Inferior parietal cortex (tissue), 1 donor: ENCODE measurements around the gene SKA1.
"Not testable (repeated sequence)": the region's sequence is repeated elsewhere in the genome, so short reads cannot be mapped to it uniquely, and the experiment has no call there.

ENCODE experiments used
- DNase-seq: peaks from one replicate; pipeline ENCODE4 v3.0.0-alpha.2; 2016; ENCODE audit errors: extremely low spot score

The SKA1 gene

GRCh38 chr18:50429207-50429948, 54.5 kb downstream of the SKA1 start:
- peak; percentile 65 for DNase-seq

- no peak for DNase-seq
Measured at GRCh38 chr18:50432915-50433314, 58.1 kb downstream of the SKA1 start.

GRCh38 chr18:50436742-50437141, 61.9 kb downstream of the SKA1 start:
- not testable (repeated sequence) for DNase-seq

GRCh38 chr18:50439460-50440015, 64.7 kb downstream of the SKA1 start:
- no peak for DNase-seq

- peak; percentile 16 for DNase-seq
Measured at GRCh38 chr18:50441016-50441415, 66.2 kb downstream of the SKA1 start.

- DNase-seq: no peak
Measured at GRCh38 chr18:50441501-50441900, 66.7 kb downstream of the SKA1 start.
